GM19238 (cell line): ENCODE data around the gene CNTNAP2.

Source experiments
- DNase-seq: peaks from one replicate; pipeline ENCODE4 v3.0.0; 2011; ENCODE audit warnings: low spot score; ENCODE audit not compliant: insufficient read length

Gene CNTNAP2

DNA sequence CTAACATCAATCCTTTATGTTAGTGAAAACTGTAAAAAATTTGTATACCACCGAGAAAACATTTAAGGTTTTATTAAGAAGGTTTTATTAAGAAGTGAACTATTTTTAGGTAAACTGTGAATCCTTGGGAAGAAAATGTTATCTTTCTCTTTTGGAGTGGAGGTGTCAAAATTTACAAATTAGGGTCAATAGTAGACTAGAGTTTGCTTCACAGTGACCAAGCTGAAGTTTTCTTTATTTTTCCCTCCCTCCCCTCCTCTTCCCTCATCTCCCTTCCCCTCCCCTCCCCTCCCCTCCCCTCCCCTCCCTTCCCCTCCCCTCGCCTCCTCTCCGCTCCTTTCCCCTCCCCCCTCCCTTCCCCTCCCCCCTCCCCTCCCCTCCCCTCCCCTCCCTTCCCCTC lies 168.8 kb downstream of the CNTNAP2 start:
- no peak for DNase-seq

- DNase-seq: no peak
These were observed 174.1 kb downstream of the CNTNAP2 start for GRCh38 chr7:146290746-146291145.

DNA sequence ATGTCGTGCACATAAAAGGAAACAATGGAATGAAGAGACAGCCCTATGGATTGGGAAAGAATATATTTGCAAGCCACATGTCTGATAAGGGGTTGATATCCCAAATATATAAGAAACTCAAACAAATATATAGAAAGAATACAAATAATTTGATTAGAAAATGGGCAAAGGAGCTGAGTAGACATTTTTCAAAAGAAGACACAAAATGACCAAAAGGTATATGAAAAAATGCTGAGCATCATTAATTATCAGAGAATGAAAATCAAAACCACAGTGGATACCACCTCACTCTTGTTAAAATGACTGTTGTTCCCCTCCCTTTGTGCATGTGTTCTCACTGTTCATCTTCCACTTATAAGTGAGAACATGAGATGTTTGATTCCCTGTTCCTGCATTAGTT lies 175.3 kb downstream of the CNTNAP2 start:
- no peak for DNase-seq

GRCh38 chr7:146296028-146296427 lies 179.4 kb downstream of the CNTNAP2 start:
- DNase-seq: no peak

- DNase-seq: no peak
These were observed 198.4 kb downstream of the CNTNAP2 start for GRCh38 chr7:146314962-146315361.

DNA sequence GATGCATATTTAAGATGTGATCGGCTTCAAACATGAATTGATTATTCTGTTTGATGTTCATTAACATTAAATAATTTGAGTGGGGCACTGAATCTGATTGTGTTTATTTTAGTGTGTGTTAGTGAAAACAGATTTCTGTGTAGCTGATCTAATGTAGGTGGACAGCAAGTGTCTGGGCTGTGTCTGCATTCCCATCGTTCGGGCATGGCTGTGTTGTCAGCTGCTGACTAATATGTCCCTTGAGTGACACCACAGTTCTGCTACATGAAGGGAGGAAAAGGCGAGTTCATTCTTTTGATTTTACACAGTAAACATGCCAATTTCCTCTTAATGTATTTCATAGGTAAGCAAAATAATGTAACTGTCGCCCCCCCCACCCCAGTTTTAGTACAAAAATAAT lies 203.0 kb downstream of the CNTNAP2 start:
- no peak for DNase-seq

DNA sequence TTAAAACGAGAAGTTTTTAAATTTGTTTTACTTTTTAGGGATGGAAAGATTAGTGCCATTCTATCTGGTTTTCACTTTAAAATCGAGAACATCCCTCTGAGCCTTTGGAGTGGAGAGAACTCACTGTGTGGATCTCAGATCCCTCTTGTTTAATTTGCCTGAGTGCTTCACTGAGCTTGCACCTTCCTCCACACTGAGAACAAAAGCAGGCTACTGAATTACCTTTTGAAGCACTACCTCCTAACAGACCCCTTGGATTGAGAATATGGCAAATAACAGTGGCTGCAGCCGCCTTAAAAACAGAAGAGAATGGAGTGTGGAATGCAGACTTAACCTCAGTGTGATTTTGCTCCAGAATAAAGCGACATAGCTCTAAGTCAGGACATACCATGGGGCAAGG lies 204.7 kb downstream of the CNTNAP2 start:
- DNase-seq: no peak

- DNase-seq: no peak
These were observed 214.8 kb downstream of the CNTNAP2 start for GRCh38 chr7:146331369-146331768.

- DNase-seq: no peak
These were observed 228.7 kb downstream of the CNTNAP2 start for GRCh38 chr7:146345251-146345650.

- no peak for DNase-seq
These were observed 229.5 kb downstream of the CNTNAP2 start for GRCh38 chr7:146346096-146346495.

DNA sequence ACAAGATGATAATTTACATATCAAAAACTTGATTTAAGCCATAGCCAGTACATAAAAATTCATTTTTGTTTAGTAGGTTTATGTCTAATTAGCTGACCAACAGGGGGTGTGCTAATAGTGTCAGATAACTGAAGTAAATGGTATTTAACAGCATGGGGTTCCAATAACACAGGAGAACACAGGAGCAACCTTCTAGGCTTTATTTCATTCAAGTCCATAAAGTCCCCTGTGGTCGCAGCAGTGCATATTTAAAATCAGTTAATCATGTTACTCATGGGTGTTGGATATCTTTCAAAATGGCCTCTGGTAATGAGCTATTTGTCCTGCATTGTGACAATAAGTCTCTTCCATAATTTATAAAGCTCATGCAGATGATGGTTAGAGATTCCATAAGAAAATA lies 238.6 kb downstream of the CNTNAP2 start:
- DNase-seq: no peak

DNA sequence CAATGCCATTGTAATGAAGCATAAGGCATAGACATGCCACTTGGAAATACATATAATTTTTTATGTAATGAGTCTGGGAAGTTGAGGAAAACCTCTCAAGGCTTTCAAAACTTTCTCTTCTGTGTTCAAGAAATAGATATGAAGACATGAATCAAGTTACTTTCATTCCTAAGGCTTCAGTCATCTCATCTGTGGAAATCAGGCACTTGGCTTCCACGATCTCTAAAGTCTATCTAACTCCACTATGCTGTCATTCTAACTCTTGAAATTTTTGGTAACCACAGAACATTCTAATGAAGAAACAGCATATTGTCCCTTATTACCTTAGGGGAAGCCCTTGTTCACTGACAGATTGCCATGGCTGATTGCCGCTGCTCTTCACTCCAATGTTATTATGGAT lies 242.6 kb downstream of the CNTNAP2 start:
- no peak for DNase-seq

DNA sequence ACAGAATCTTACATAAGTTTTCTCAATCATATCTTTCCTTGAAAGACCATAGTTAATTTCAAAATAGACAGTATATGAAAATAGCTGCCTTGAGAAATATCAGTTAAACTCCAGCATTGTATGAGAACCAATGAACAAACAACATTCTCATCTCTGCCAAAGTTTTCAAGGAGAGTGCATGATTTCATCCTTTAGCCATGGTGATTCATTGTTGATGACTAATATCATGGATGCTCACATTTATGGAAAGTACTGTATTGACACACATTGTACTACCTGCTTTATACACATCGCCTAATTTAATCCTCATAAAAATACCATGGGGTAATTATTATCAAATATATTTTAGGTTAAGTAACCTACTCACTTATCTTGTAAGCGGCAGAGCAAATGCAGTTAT lies 250.3 kb downstream of the CNTNAP2 start:
- DNase-seq: no peak

GRCh38 chr7:146370171-146370570 lies 253.6 kb downstream of the CNTNAP2 start:
- no peak for DNase-seq

- DNase-seq: no peak
These were observed 258.6 kb downstream of the CNTNAP2 start for GRCh38 chr7:146375170-146375569.

- no peak for DNase-seq
These were observed 261.6 kb downstream of the CNTNAP2 start for GRCh38 chr7:146378196-146378595.

DNA sequence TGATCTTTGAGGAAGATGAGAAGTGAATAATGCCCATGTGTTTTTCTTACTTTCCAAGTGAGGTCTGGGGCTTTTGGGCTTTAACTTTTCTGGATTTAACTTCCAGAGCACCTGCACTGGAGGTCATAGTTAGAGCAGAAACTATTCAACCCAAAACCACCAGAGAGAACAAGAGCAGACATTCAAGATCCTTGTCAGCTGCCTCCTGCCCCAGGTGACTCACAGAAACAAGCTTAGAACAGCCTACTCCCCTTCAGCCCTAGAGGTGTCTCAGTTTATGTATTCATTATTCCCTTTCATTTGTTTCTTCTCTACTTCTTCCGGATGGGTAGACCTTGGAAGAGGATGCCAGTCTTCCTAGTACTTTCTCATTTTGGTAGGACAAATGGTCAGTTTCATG lies 270.5 kb downstream of the CNTNAP2 start:
- no peak for DNase-seq

GRCh38 chr7:146388928-146389327 lies 272.3 kb downstream of the CNTNAP2 start:
- DNase-seq: no peak

DNA sequence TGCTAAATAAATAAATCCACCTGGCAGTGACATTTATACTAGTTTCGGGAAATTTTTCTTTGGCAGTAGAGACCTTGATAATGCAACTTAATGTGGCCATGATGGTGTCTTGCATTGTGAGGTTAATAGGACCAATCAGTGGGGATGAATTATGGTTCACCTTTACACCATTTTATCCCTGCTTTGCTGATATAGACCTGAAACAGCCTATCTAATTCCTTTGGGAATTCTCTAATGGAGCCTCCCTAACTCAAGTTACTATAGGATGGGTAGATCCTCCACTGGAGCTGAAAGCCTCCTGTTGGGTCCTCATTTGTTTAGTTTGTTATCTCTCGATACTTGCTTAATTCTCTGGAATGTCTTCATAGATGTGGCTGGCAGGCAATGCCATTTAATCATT lies 276.7 kb downstream of the CNTNAP2 start:
- no peak for DNase-seq

- DNase-seq: no peak
These were observed 280.5 kb downstream of the CNTNAP2 start for GRCh38 chr7:146397141-146397540.

GRCh38 chr7:146401939-146402338 lies 285.3 kb downstream of the CNTNAP2 start:
- no peak for DNase-seq

GRCh38 chr7:146405737-146406136 lies 289.1 kb downstream of the CNTNAP2 start:
- DNase-seq: no peak

DNA sequence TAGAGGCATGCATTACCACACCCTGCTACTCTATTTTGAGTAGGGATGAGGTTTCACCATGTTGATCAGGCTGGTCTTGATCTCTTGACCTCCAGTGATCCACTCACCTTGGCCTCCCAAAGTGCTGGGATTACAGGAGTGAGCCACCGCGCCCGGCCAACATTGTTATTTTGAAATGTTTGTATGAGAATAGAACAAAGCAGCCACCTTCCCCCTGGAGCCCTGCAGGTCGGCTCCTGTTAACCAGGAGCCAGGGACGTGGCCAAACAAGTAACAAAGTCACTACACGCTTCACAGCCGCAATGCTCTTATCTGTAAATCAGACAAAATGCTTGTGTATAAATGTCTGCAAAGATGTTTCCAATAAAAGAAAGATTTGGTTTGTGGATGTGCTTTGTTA lies 295.4 kb downstream of the CNTNAP2 start:
- DNase-seq: no peak

GRCh38 chr7:146412781-146413180 lies 296.2 kb downstream of the CNTNAP2 start:
- no peak for DNase-seq
